HepG2 (cell line): Measurements from ENCODE around the gene MED23. TPM values are rescaled to one million over a fixed set of nuclear protein-coding genes. Genes with fewer than 3 reads are reported as not detected.

Experiments
- CCDC6 ChIP-seq: sonication (generic); formaldehyde crosslinking; IDR thresholded peaks from 2 replicates; pipeline ENCODE4 v1.8.1; 2022; ENCODE audit warnings: mild to moderate bottlenecking, missing genetic modification reagents, moderate library complexity
- DNMT1 ChIP-seq: sonication (generic); formaldehyde crosslinking; IDR thresholded peaks from 2 replicates; pipeline ENCODE4 v1.5.1; 2020; ENCODE audit warnings: mild to moderate bottlenecking, missing genetic modification reagents
- EEA1 ChIP-seq: sonication (generic); formaldehyde crosslinking; IDR thresholded peaks from 2 replicates; pipeline ENCODE4 v1.5.1; 2020; ENCODE audit warnings: mild to moderate bottlenecking, missing genetic modification reagents, borderline replicate concordance
- GFI1 ChIP-seq: sonication (generic); formaldehyde crosslinking; IDR thresholded peaks from 2 replicates; pipeline ENCODE4 v1.5.0; 2020; ENCODE audit warnings: missing genetic modification reagents, mild to moderate bottlenecking, borderline replicate concordance
- GMEB2 ChIP-seq: IDR thresholded peaks from 2 replicates; pipeline ENCODE4 v1.6.1; 2016; ENCODE audit warnings: missing biosample characterization, missing genetic modification reagents, low read depth
- HMG20A ChIP-seq: IDR thresholded peaks from 2 replicates; pipeline ENCODE4 v1.6.1; 2016; ENCODE audit warnings: borderline replicate concordance
- KLF9 ChIP-seq: IDR thresholded peaks from 2 replicates; pipeline ENCODE4 v1.6.1; 2016; ENCODE audit warnings: low read depth
- PITX1 ChIP-seq: sonication (generic); formaldehyde crosslinking; IDR thresholded peaks from 2 replicates; pipeline ENCODE4 v1.5.1; 2020; ENCODE audit warnings: mild to moderate bottlenecking, missing genetic modification reagents
- RARG ChIP-seq: sonication (generic); formaldehyde crosslinking; IDR thresholded peaks from 2 replicates; pipeline ENCODE4 v1.4.0; 2020; ENCODE audit warnings: low read depth, mild to moderate bottlenecking, missing genetic modification reagents
- SMARCE1 ChIP-seq: fragments of 450-650 bp; IDR thresholded peaks from 2 replicates; pipeline ENCODE4 v1.6.1; 2017; ENCODE audit warnings: borderline replicate concordance
- TBL1XR1 ChIP-seq: fragments of 150-350 bp; IDR thresholded peaks from 2 replicates; pipeline ENCODE4 v1.6.1; 2014; ENCODE audit warnings: borderline replicate concordance, low read length; ENCODE audit not compliant: partially characterized antibody
- TEAD3 ChIP-seq: optimal IDR thresholded peaks from 2 replicates; pipeline ENCODE3; 2016; ENCODE audit warnings: borderline replicate concordance
- ZBTB3 ChIP-seq: sonication (generic); formaldehyde crosslinking; IDR thresholded peaks from 2 replicates; pipeline ENCODE4 v1.4.0; 2020; ENCODE audit warnings: low read depth, mild to moderate bottlenecking, moderate library complexity, missing genetic modification reagents, borderline replicate concordance
- ZIK1 ChIP-seq: sonication (generic); formaldehyde crosslinking; IDR thresholded peaks from 2 replicates; pipeline ENCODE4 v1.5.0; 2020; ENCODE audit warnings: mild to moderate bottlenecking, low read depth, missing genetic modification reagents, borderline replicate concordance
- ZNF207 ChIP-seq: fragments of 450-650 bp; IDR thresholded peaks from 2 replicates; pipeline ENCODE4 v1.6.1; 2016; ENCODE audit warnings: antibody characterized with exemption, borderline replicate concordance
- ZNF337 ChIP-seq: sonication (generic); formaldehyde crosslinking; IDR thresholded peaks from 2 replicates; pipeline ENCODE4 v1.5.1; 2020; ENCODE audit warnings: missing genetic modification reagents, low read depth, mild to moderate bottlenecking, borderline replicate concordance
- ZNF652 ChIP-seq: IDR thresholded peaks from 2 replicates; pipeline ENCODE4 v1.6.1; 2016; ENCODE audit warnings: low read depth, borderline replicate concordance
- ZNF709 ChIP-seq: sonication (generic); formaldehyde crosslinking; IDR thresholded peaks from 2 replicates; pipeline ENCODE4 v1.5.0; 2020; ENCODE audit warnings: mild to moderate bottlenecking, missing genetic modification reagents
- ZNF773 ChIP-seq: sonication (generic); formaldehyde crosslinking; IDR thresholded peaks from 2 replicates; pipeline ENCODE4 v1.4.0; 2020; ENCODE audit warnings: missing genetic modification reagents, borderline replicate concordance
- ZNF776 ChIP-seq: sonication (generic); formaldehyde crosslinking; IDR thresholded peaks from 2 replicates; pipeline ENCODE4 v1.4.0; 2020; ENCODE audit warnings: mild to moderate bottlenecking, missing genetic modification reagents
- ZNF879 ChIP-seq: sonication (generic); formaldehyde crosslinking; IDR thresholded peaks from 2 replicates; pipeline ENCODE4 v1.8.1; 2023; ENCODE audit warnings: missing genetic modification reagents
- ZSCAN12 ChIP-seq: sonication (generic); formaldehyde crosslinking; IDR thresholded peaks from 2 replicates; pipeline ENCODE4 v1.9.0; 2021; ENCODE audit warnings: mild to moderate bottlenecking, missing genetic modification reagents
- polyA plus RNA-seq, 8 experiments: library from polyadenylated mRNA; depleted of rRNA in 3 of 8; stranded (reverse) in 7 of 8; unstranded in 1 of 8; fragments of >200 nt; fragmentation: Illumina TruSeq in 4 of 8; extraction: Trizol in 4 of 8; gene quantifications; 2 replicates each; pipeline versions ENCODE4 v1.2.1 to v1.2.3, GENCODE V29; 2011 to 2016; ENCODE audit warnings: low read depth in 4 of 8, missing spikeins in 1 of 8, mixed read lengths in 1 of 8; ENCODE audit not compliant: insufficient read depth in 1 of 8
- total RNA-seq, 5 experiments: library from RNA; depleted of rRNA; stranded (reverse); fragments of >200 nt; fragmentation: Illumina TruSeq; extraction: Trizol; gene quantifications; 2 replicates each; pipeline ENCODE4 v1.2.3, GENCODE V29; 2016; ENCODE audit warnings: low read depth in 1 of 5
- TF ChIP-seq, protein P1 (sequence below): sonication (generic); formaldehyde crosslinking; IDR thresholded peaks from 2 replicates; pipeline ENCODE4 v1.4.0; 2020; ENCODE audit warnings: missing genetic modification reagents

MED23 gene
- total and polyA plus RNA-seq, 2 of the 13 experiments (the other 11 are each of a cell fraction or from before 2014, with no cell fraction given) = 34.9 to 50.5 TPM

DNA sequence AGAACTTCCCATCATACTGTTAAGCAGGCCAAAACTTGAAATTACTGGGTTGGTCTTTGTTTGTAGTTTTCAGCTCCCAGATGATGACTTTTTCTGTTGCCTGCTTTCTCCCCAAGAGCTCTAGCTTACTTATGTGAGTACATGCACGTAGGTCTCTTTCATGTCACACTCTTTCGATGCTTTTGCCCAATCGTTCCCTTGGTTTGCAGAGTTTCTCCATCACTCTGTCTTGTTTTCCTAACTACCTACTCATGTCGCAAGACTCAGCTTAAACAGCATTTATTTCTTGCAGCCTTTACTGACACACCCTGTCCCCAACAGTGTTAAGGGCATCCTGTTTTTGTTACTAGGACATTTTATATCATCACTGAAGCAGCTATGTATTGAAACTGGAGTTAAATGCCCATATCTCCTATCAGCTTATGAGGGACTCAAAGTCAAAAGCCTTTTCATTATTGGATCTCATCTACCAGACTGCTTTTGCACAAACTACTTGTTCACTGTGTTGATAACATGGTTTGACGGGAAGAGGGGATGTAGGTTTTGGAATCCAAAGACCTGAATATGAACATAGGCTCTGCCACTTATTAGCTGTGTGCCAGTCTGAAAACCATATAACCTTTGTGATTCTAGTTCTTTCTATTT is 52.1 kb downstream of the MED23 start (continued):
- TF ChIP-seq GMEB2 (CRISPR knock-in tag) = no peak
- no peak for TF ChIP-seq SMARCE1
- TF ChIP-seq ZBTB3 = no peak
- peak; percentile 56 for TF ChIP-seq TEAD3
- no peak for TF ChIP-seq ZNF207
- TF ChIP-seq CCDC6 (CRISPR knock-in tag) = no peak
- TF ChIP-seq ZNF709 (CRISPR knock-in tag) = no peak
- TF ChIP-seq DNMT1 (CRISPR knock-in tag) = no peak
- TF ChIP-seq RARG (CRISPR knock-in tag) = no peak
- TF ChIP-seq ZIK1 (CRISPR knock-in tag) = no peak
- TF ChIP-seq ZNF879 = no peak
- peak; percentile 74 for TF ChIP-seq PITX1 (CRISPR knock-in tag)
- TF ChIP-seq EEA1 (CRISPR knock-in tag) = no peak
- TF ChIP-seq TBL1XR1 = no peak
- TF ChIP-seq GFI1 (CRISPR knock-in tag) = no peak
- TF ChIP-seq ZNF652 (CRISPR knock-in tag) = no peak
- TF ChIP-seq, protein P1, sequence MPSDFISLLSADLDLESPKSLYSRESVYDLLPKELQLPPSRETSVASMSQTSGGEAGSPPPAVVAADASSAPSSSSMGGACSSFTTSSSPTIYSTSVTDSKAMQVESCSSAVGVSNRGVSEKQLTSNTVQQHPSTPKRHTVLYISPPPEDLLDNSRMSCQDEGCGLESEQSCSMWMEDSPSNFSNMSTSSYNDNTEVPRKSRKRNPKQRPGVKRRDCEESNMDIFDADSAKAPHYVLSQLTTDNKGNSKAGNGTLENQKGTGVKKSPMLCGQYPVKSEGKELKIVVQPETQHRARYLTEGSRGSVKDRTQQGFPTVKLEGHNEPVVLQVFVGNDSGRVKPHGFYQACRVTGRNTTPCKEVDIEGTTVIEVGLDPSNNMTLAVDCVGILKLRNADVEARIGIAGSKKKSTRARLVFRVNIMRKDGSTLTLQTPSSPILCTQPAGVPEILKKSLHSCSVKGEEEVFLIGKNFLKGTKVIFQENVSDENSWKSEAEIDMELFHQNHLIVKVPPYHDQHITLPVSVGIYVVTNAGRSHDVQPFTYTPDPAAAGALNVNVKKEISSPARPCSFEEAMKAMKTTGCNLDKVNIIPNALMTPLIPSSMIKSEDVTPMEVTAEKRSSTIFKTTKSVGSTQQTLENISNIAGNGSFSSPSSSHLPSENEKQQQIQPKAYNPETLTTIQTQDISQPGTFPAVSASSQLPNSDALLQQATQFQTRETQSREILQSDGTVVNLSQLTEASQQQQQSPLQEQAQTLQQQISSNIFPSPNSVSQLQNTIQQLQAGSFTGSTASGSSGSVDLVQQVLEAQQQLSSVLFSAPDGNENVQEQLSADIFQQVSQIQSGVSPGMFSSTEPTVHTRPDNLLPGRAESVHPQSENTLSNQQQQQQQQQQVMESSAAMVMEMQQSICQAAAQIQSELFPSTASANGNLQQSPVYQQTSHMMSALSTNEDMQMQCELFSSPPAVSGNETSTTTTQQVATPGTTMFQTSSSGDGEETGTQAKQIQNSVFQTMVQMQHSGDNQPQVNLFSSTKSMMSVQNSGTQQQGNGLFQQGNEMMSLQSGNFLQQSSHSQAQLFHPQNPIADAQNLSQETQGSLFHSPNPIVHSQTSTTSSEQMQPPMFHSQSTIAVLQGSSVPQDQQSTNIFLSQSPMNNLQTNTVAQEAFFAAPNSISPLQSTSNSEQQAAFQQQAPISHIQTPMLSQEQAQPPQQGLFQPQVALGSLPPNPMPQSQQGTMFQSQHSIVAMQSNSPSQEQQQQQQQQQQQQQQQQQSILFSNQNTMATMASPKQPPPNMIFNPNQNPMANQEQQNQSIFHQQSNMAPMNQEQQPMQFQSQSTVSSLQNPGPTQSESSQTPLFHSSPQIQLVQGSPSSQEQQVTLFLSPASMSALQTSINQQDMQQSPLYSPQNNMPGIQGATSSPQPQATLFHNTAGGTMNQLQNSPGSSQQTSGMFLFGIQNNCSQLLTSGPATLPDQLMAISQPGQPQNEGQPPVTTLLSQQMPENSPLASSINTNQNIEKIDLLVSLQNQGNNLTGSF (CRISPR knock-in tag) = no peak
- TF ChIP-seq KLF9 (CRISPR knock-in tag) = no peak
- no peak for TF ChIP-seq HMG20A (CRISPR knock-in tag)
- no peak for TF ChIP-seq ZNF776 (CRISPR knock-in tag)
- no peak for TF ChIP-seq ZSCAN12 (CRISPR knock-in tag)
- TF ChIP-seq ZNF337 (CRISPR knock-in tag) = no peak
- TF ChIP-seq ZNF773 (CRISPR knock-in tag) = no peak
